ENCODE data around the gene SV2C.

GRCh38 chr5:76153271-76153670, 70.1 kb downstream of the SV2C start:
- TF ChIP-seq ZSCAN30 (tag by site-specific recombination; IDR thresholded peaks at IDR 0.05) = no peak
- TF ChIP-seq ZNF776 (tag by site-specific recombination; IDR thresholded peaks at IDR 0.05; ENCODE audit: borderline replicate concordance) = no peak
- no peak for TF ChIP-seq ZNF433 (tag by site-specific recombination; IDR thresholded peaks at IDR 0.05; ENCODE audit: low read depth)
- TF ChIP-seq, protein P1, sequence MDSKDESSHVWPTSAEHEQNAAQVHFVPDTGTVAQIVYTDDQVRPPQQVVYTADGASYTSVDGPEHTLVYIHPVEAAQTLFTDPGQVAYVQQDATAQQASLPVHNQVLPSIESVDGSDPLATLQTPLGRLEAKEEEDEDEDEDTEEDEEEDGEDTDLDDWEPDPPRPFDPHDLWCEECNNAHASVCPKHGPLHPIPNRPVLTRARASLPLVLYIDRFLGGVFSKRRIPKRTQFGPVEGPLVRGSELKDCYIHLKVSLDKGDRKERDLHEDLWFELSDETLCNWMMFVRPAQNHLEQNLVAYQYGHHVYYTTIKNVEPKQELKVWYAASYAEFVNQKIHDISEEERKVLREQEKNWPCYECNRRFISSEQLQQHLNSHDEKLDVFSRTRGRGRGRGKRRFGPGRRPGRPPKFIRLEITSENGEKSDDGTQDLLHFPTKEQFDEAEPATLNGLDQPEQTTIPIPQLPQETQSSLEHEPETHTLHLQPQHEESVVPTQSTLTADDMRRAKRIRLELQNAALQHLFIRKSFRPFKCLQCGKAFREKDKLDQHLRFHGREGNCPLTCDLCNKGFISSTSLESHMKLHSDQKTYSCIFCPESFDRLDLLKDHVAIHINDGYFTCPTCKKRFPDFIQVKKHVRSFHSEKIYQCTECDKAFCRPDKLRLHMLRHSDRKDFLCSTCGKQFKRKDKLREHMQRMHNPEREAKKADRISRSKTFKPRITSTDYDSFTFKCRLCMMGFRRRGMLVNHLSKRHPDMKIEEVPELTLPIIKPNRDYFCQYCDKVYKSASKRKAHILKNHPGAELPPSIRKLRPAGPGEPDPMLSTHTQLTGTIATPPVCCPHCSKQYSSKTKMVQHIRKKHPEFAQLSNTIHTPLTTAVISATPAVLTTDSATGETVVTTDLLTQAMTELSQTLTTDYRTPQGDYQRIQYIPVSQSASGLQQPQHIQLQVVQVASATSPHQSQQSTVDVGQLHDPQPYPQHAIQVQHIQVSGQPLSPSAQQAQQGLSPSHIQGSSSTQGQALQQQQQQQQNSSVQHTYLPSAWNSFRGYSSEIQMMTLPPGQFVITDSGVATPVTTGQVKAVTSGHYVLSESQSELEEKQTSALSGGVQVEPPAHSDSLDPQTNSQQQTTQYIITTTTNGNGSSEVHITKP (tag by site-specific recombination; IDR thresholded peaks at IDR 0.05) = no peak

Measured in HEK293 (cell line).